Loucy (cell line): Measurements from ENCODE around the gene ATXN7L3B.

Experiments used
- H2AFZ ChIP-seq: fragments of 200-600 bp; sonication (generic); 2 replicates; pipeline ENCODE4 v1.6.0; 2016; ENCODE audit warnings: antibody characterized with exemption, mild to moderate bottlenecking, low read length, moderate library complexity
- H3F3A ChIP-seq: fragments of 200-600 bp; 2 replicates; pipeline ENCODE4 v1.6.0; 2016; ENCODE audit warnings: antibody characterized with exemption, low read depth, mild to moderate bottlenecking
- H3K27me3 ChIP-seq: fragments of 200-600 bp; sonication (generic); 2 replicates; pipeline ENCODE4 v1.6.1; 2014; ENCODE audit warnings: low read length, mild to moderate bottlenecking; ENCODE audit not compliant: insufficient read depth, poor library complexity, severe bottlenecking
- H3K36me3 ChIP-seq: fragments of 200-600 bp; sonication (generic); 2 replicates; pipeline ENCODE4 v1.6.1; 2016; ENCODE audit warnings: low read length; ENCODE audit not compliant: insufficient read depth
- H3K4me1 ChIP-seq: fragments of 200-600 bp; sonication (generic); 2 replicates; pipeline ENCODE4 v1.5.1; 2014; ENCODE audit warnings: low read length, mild to moderate bottlenecking; ENCODE audit not compliant: insufficient read depth, poor library complexity, severe bottlenecking
- H3K4me2 ChIP-seq: fragments of 200-600 bp; sonication (generic); 2 replicates; pipeline ENCODE4 v1.6.0; 2014; ENCODE audit warnings: antibody characterized with exemption, low read length, low read depth, mild to moderate bottlenecking; ENCODE audit not compliant: poor library complexity, severe bottlenecking
- H3K4me3 ChIP-seq: fragments of 200-600 bp; sonication (generic); 2 replicates; pipeline ENCODE4 v1.5.1; 2014; ENCODE audit warnings: low read length, mild to moderate bottlenecking, mixed read lengths; ENCODE audit not compliant: poor library complexity, severe bottlenecking
- H3K79me2 ChIP-seq: fragments of 200-600 bp; sonication (generic); 2 replicates; pipeline ENCODE4 v1.6.1; 2014; ENCODE audit warnings: low read length; ENCODE audit not compliant: insufficient read depth
- H3K9ac ChIP-seq: fragments of 200-600 bp; sonication (generic); 2 replicates; pipeline ENCODE4 v1.6.0; 2014; ENCODE audit warnings: mild to moderate bottlenecking, low read depth, low read length, moderate library complexity; ENCODE audit not compliant: poor library complexity, severe bottlenecking
- H3K9me2 ChIP-seq: fragments of 200-600 bp; sonication (generic); replicated peaks from 2 replicates; pipeline ENCODE4 v1.6.1; 2016; ENCODE audit warnings: low read depth, low read length, mixed read lengths
- H3K9me3 ChIP-seq: fragments of 200-600 bp; sonication (generic); 2 replicates; pipeline ENCODE4 v1.6.1; 2014; ENCODE audit warnings: mild to moderate bottlenecking, antibody characterized with exemption, low read length, low read depth; ENCODE audit not compliant: insufficient read depth
- H4K20me1 ChIP-seq: fragments of 200-600 bp; sonication (generic); 2 replicates; pipeline ENCODE4 v1.6.0; 2014; ENCODE audit warnings: antibody characterized with exemption, low read length, mild to moderate bottlenecking; ENCODE audit not compliant: insufficient read depth, poor library complexity, severe bottlenecking
- EZH2phosphoT487 ChIP-seq: fragments of 200-600 bp; IDR thresholded peaks from 2 replicates; pipeline ENCODE4 v1.6.1; 2018; ENCODE audit warnings: antibody characterized with exemption, mild to moderate bottlenecking, moderate library complexity, borderline replicate concordance
- TF ChIP-seq, protein P1 (sequence below): fragments of 200-600 bp; sonication (generic); conservative IDR thresholded peaks from 2 replicates; pipeline ENCODE4 v1.5.1; 2014; ENCODE audit warnings: mild to moderate bottlenecking, antibody characterized with exemption, low read length

Gene ATXN7L3B

DNA sequence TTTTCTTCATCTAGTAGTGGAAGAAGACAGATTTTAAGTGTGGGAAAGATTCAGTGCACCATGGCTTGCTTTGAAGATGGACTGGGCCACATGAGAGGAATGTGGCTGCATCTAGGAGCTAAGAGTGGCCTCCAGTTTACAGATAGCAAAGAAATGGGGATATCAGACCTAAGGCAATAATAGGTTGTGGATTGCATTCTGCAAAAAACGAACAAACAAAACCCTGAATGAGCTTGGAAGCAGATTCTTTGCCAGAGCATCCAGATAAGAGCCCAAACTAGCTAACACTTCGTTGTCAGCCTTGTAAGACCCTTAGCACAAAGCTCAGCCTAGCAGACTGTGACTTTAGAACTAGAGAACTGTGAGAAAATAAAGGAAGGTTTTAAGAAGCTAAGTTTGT, 9.6 kb downstream of the ATXN7L3B start:
- H3K9me3 ChIP-seq, result no peaks in the 10 kb centered on the region
- H3K27me3 ChIP-seq, result no peaks in the 10 kb centered on the region
- H3K9ac ChIP-seq, result no peak overlapping the region
- no peak overlapping the region for H3K4me3 ChIP-seq
- no peaks in the 10 kb centered on the region for H3K36me3 ChIP-seq
- peaks cover 12% of the 10 kb centered on the region for H3K4me1 ChIP-seq
- peaks cover 18% of the 10 kb centered on the region for H4K20me1 ChIP-seq
- H3F3A ChIP-seq, result no peaks in the 10 kb centered on the region
- H2AFZ ChIP-seq, result no peak overlapping the region
- no peak for TF ChIP-seq EZH2phosphoT487
- TF ChIP-seq, protein P1, sequence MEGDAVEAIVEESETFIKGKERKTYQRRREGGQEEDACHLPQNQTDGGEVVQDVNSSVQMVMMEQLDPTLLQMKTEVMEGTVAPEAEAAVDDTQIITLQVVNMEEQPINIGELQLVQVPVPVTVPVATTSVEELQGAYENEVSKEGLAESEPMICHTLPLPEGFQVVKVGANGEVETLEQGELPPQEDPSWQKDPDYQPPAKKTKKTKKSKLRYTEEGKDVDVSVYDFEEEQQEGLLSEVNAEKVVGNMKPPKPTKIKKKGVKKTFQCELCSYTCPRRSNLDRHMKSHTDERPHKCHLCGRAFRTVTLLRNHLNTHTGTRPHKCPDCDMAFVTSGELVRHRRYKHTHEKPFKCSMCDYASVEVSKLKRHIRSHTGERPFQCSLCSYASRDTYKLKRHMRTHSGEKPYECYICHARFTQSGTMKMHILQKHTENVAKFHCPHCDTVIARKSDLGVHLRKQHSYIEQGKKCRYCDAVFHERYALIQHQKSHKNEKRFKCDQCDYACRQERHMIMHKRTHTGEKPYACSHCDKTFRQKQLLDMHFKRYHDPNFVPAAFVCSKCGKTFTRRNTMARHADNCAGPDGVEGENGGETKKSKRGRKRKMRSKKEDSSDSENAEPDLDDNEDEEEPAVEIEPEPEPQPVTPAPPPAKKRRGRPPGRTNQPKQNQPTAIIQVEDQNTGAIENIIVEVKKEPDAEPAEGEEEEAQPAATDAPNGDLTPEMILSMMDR, result no peak
- peaks cover 13% of the 10 kb centered on the region for H3K79me2 ChIP-seq
- H3K9me2 ChIP-seq, result no peaks in the 10 kb centered on the region
- H3K4me2 ChIP-seq, result no peak overlapping the region

DNA sequence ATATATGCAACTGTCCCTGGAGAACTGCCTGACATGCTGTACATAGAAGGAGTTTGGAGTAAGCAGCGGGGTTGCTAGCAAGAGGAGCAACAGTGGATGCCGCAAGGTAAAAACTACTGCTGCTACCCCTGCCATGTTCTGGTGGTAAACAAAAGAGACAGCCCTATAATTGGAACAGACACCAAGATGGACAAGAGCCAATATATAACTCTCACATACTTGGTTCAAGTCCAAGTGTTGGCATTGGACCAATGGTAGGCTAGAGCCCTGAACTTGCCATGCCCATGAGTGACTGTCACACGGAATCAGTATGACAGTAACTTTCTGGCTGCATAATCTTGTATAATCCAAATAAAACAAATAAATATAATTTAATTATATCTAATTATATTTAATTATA, 13.7 kb downstream of the ATXN7L3B start:
- no peaks in the 10 kb centered on the region for H4K20me1 ChIP-seq
- H3K27me3 ChIP-seq, result no peaks in the 10 kb centered on the region
- no peaks in the 10 kb centered on the region for H3K9me2 ChIP-seq
- no peak overlapping the region for H2AFZ ChIP-seq
- H3K4me1 ChIP-seq, result no peaks in the 10 kb centered on the region
- no peaks in the 10 kb centered on the region for H3K36me3 ChIP-seq
- H3F3A ChIP-seq, result no peaks in the 10 kb centered on the region
- no peak overlapping the region for H3K4me2 ChIP-seq
- no peaks in the 10 kb centered on the region for H3K79me2 ChIP-seq
- H3K9ac ChIP-seq, result no peak overlapping the region
- H3K9me3 ChIP-seq, result no peaks in the 10 kb centered on the region
- no peak overlapping the region for H3K4me3 ChIP-seq
- TF ChIP-seq, protein P1, result no peak
- TF ChIP-seq EZH2phosphoT487, result no peak

DNA sequence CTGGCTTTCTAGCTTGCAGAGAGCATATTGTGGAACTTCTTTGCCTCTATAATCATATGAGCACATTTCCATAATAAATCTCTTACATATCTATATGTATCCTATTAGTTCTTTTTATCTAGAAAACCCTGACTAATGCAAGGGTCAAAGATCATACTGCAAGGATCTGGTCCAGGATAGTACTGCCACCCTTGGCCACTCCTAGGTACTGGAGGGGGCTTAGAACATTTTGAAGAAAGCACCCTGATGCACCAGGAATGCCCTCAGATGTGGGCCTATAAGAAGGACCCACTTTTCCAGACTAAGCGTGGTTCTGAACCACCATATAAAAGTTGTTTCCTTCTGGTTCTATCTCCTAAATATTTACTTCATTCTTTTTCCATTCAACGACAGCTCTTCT, 14.6 kb downstream of the ATXN7L3B start:
- TF ChIP-seq EZH2phosphoT487, result no peak
- TF ChIP-seq, protein P1, result peak; percentile 48
- Histone ChIP-seq H3K9me2 (no peaks in the 10 kb centered on the region), H3K4me1 (no peaks in the 10 kb centered on the region), H3K4me3 (no peak overlapping the region), H3K27me3 (no peaks in the 10 kb centered on the region), H3K4me2 (no peak overlapping the region), H3K9me3 (no peaks in the 10 kb centered on the region), H3K79me2 (no peaks in the 10 kb centered on the region), H2AFZ (no peak overlapping the region), H3K9ac (no peak overlapping the region), H4K20me1 (no peaks in the 10 kb centered on the region), H3K36me3 (no peaks in the 10 kb centered on the region), H3F3A (no peaks in the 10 kb centered on the region)
